H1 (cell line): ENCODE measurements around the gene EHHADH. TPM values are rescaled to one million over a fixed set of nuclear protein-coding genes. Genes with fewer than 3 reads are reported as not detected.
A peak's percentile ranks its signal among the peaks of the same experiment; 100 is the strongest.

ENCODE experiments used
- CTCF ChIA-PET: fragments of 300-600 bp; sonication (Branson Sonifier 250); formaldehyde crosslinking; loops from one replicate; lab custom pipeline; 2021; ENCODE audit not compliant: partially characterized antibody; lab: Charles Lee
- POLR2A ChIA-PET: fragments of 300-600 bp; sonication (Branson Sonifier 250); formaldehyde crosslinking; loops from one replicate; lab custom pipeline; 2021; ENCODE audit warnings: inconsistent platforms; ENCODE audit not compliant: partially characterized antibody; lab: Charles Lee
- DNase-seq, 2 experiments: peaks; one replicate each; pipeline versions ENCODE4 v3.0.0 to v3.0.0-alpha.2; 2010 to 2022; ENCODE audit warnings: low spot score in 2 of 2, low read depth in 1 of 2, mixed read lengths in 1 of 2
- FAIRE-seq: peaks from 2 replicates; lab custom pipeline; 2011; peaks lifted over from hg19 to GRCh38; lab: Jason Lieb, UNC
- H2AFZ ChIP-seq: 2 replicates; pipeline ENCODE4 v1.8.1; 2012; ENCODE audit warnings: low read length, inconsistent platforms
- H2AK5ac ChIP-seq: 2 replicates; pipeline ENCODE4 v1.6.1; 2013; ENCODE audit warnings: low read depth, low read length
- H2BK120ac ChIP-seq: replicated peaks from 2 replicates; pipeline ENCODE3; 2013; ENCODE audit warnings: low read depth, low read length, inconsistent platforms
- H2BK12ac ChIP-seq: 2 replicates; pipeline ENCODE4 v1.6.1; 2013; ENCODE audit warnings: low read depth, low read length
- H2BK15ac ChIP-seq: 2 replicates; pipeline ENCODE4 v1.6.1; 2013; ENCODE audit warnings: low read length
- H2BK20ac ChIP-seq: 2 replicates; pipeline ENCODE4 v1.6.1; 2013; ENCODE audit warnings: low read length
- H2BK5ac ChIP-seq: 2 replicates; pipeline ENCODE4 v1.6.1; 2013; ENCODE audit warnings: low read depth, low read length
- H3K14ac ChIP-seq: 2 replicates; pipeline ENCODE4 v1.6.1; 2013; ENCODE audit warnings: inconsistent platforms; ENCODE audit not compliant: insufficient read length
- H3K18ac ChIP-seq: 2 replicates; pipeline ENCODE4 v1.6.1; 2013; ENCODE audit warnings: low read length; ENCODE audit errors: extremely low read depth
- H3K23ac ChIP-seq: 2 replicates; pipeline ENCODE4 v1.6.1; 2013; ENCODE audit warnings: inconsistent platforms; ENCODE audit not compliant: insufficient read length
- H3K23me2 ChIP-seq: 2 replicates; pipeline ENCODE4 v1.6.1; 2013; ENCODE audit warnings: low read depth, low read length
- H3K27ac ChIP-seq: 2 replicates; pipeline ENCODE4 v1.6.1; 2011; ENCODE audit warnings: low read depth, low read length, inconsistent platforms
- H3K27me3 ChIP-seq, 4 experiments: replicated peaks in 1 of 4; 1 replicate in 1 of 4; 2 replicates in 3 of 4; pipeline versions ENCODE4 v1.6.1 to v1.8.1; 2011 to 2013; ENCODE audit warnings: low read length in 3 of 4, mild to moderate bottlenecking in 3 of 4, inconsistent platforms in 2 of 4, mixed read lengths in 2 of 4, moderate library complexity in 1 of 4; ENCODE audit not compliant: control insufficient read depth in 3 of 4, insufficient read depth in 3 of 4; ENCODE audit errors: extremely low read depth in 1 of 4
- H3K36me3 ChIP-seq, 4 experiments: 2 replicates each; pipeline versions ENCODE4 v1.6.1 to v1.8.1; 2011 to 2013; ENCODE audit warnings: mild to moderate bottlenecking in 4 of 4, low read length in 3 of 4, moderate library complexity in 2 of 4, control low read depth in 1 of 4, inconsistent platforms in 1 of 4; ENCODE audit not compliant: insufficient read depth in 4 of 4, control insufficient read depth in 2 of 4
- H3K4ac ChIP-seq: replicated peaks from 2 replicates; pipeline ENCODE3; 2013; ENCODE audit warnings: low read length, low read depth, mixed read lengths, inconsistent platforms; ENCODE audit not compliant: insufficient read length
- H3K4me1 ChIP-seq, 4 experiments: replicated peaks in 1 of 4; 1 replicate in 1 of 4; 2 replicates in 3 of 4; pipeline versions ENCODE4 v1.6.1 to v1.8.1; 2011 to 2013; ENCODE audit warnings: low read length in 3 of 4, inconsistent platforms in 2 of 4, mixed read lengths in 1 of 4; ENCODE audit not compliant: insufficient read depth in 4 of 4, control insufficient read depth in 3 of 4
- H3K4me2 ChIP-seq, 2 experiments: 2 replicates each; pipeline versions ENCODE4 v1.6.1 to v1.8.1; 2011 to 2013; ENCODE audit warnings: low read depth in 2 of 2, low read length in 2 of 2, control low read depth in 1 of 2, inconsistent platforms in 1 of 2, mild to moderate bottlenecking in 1 of 2; ENCODE audit not compliant: insufficient read depth in 1 of 2
- H3K4me3 ChIP-seq, 4 experiments: fragments of 200-600, 300-600 bp in 1 of 4; sonication (generic), shearing (Covaris generic), sonication (Bioruptor Twin) in 1 of 4; 2 replicates each; pipeline versions ENCODE4 v1.5.1 to v1.8.1; 2011 to 2016; ENCODE audit warnings: low read length in 4 of 4, low read depth in 3 of 4, control low read depth in 2 of 4, inconsistent platforms in 2 of 4, mild to moderate bottlenecking in 2 of 4, mixed read lengths in 1 of 4, moderate library complexity in 1 of 4; ENCODE audit not compliant: insufficient read depth in 2 of 4; ENCODE audit errors: extremely low read depth in 1 of 4
- H3K56ac ChIP-seq: replicated peaks from 2 replicates; pipeline ENCODE3; 2013; ENCODE audit warnings: low read depth, mild to moderate bottlenecking, mixed read lengths, low read length, inconsistent platforms; ENCODE audit not compliant: insufficient read length
- H3K79me1 ChIP-seq: 2 replicates; pipeline ENCODE4 v1.6.1; 2013; ENCODE audit warnings: low read depth, low read length, control low read depth
- H3K79me2 ChIP-seq, 2 experiments: 2 replicates each; pipeline versions ENCODE4 v1.6.1 to v1.8.1; 2012 to 2013; ENCODE audit warnings: low read length in 2 of 2, mild to moderate bottlenecking in 2 of 2, inconsistent platforms in 1 of 2; ENCODE audit not compliant: insufficient read depth in 2 of 2, control insufficient read depth in 1 of 2
- H3K9ac ChIP-seq, 4 experiments: replicated peaks in 1 of 4; 1 replicate in 1 of 4; 2 replicates in 3 of 4; pipeline versions ENCODE4 v1.6.1 to v1.8.1; 2011 to 2013; ENCODE audit warnings: low read depth in 3 of 4, low read length in 3 of 4, control low read depth in 2 of 4, mild to moderate bottlenecking in 2 of 4, moderate library complexity in 2 of 4, inconsistent platforms in 1 of 4; ENCODE audit errors: extremely low read depth in 1 of 4
- H3K9me3 ChIP-seq, 2 experiments: 2 replicates each; pipeline versions ENCODE4 v1.6.1 to v1.8.1; 2012 to 2013; ENCODE audit warnings: mild to moderate bottlenecking in 2 of 2, moderate library complexity in 2 of 2, control low read depth in 1 of 2, inconsistent platforms in 1 of 2, low read depth in 1 of 2, low read length in 1 of 2, mixed read lengths in 1 of 2; ENCODE audit not compliant: insufficient read depth in 2 of 2
- H4K20me1 ChIP-seq, 2 experiments: replicated peaks in 1 of 2; 2 replicates each; pipeline versions ENCODE3 to v1.8.1; 2011 to 2013; ENCODE audit warnings: inconsistent platforms in 2 of 2, low read length in 2 of 2, mild to moderate bottlenecking in 1 of 2; ENCODE audit not compliant: insufficient read depth in 2 of 2, control insufficient read depth in 1 of 2
- H4K5ac ChIP-seq: 2 replicates; pipeline ENCODE4 v1.6.1; 2013; ENCODE audit warnings: low read length, low read depth, mixed read lengths, inconsistent platforms; ENCODE audit not compliant: insufficient read length
- H4K8ac ChIP-seq: 2 replicates; pipeline ENCODE4 v1.8.0; 2013; ENCODE audit warnings: mild to moderate bottlenecking, moderate library complexity, low read length, inconsistent platforms; ENCODE audit not compliant: insufficient read depth; ENCODE audit errors: extremely low read depth
- H4K91ac ChIP-seq: replicated peaks from 2 replicates; pipeline ENCODE3; 2013; ENCODE audit warnings: low read length, mixed read lengths, inconsistent platforms; ENCODE audit not compliant: insufficient read length
- CEBPB ChIP-seq: IDR thresholded peaks from 2 replicates; pipeline ENCODE4 v1.6.1; 2012; ENCODE audit warnings: low read depth, low read length
- SP4 ChIP-seq: IDR thresholded peaks from 2 replicates; pipeline ENCODE4 v1.6.1; 2012; ENCODE audit warnings: low read length, inconsistent platforms
- WGBS, 2 experiments: shearing (Covaris generic) in 1 of 2; methylation state at CpG; one replicate each; pipeline versions ENCODE4 v1.1.6 to v1.1.7; 2013 to 2015; ENCODE audit warnings: low lambda C conversion rate in 2 of 2, mixed read lengths in 2 of 2, inconsistent platforms in 1 of 2, low coverage in 1 of 2, missing lambda C conversion rate in 1 of 2; ENCODE audit not compliant: insufficient replicate concordance in 2 of 2, insufficient coverage in 1 of 2, insufficient read length in 1 of 2; ENCODE audit errors: extremely low coverage in 1 of 2, missing lambda C conversion rate in 1 of 2; 5-methylcytosine and 5-hydroxymethylcytosine counted together
- polyA plus RNA-seq, 7 experiments: library from polyadenylated mRNA; depleted of rRNA in 3 of 7; stranded (reverse) in 5 of 7; unstranded in 2 of 7; fragments of >200 nt in 5 of 7; fragments of 200-250 nt in 2 of 7; gene quantifications; 1 replicate in 5 of 7; 2 replicates in 1 of 7; 4 replicates in 1 of 7; pipeline versions ENCODE4 v1.2.1 to v1.2.3, GENCODE V29; 2011 to 2013; ENCODE audit warnings: missing spikeins in 2 of 7, mixed read lengths in 2 of 7
- total RNA-seq: library from RNA; stranded (reverse); fragmentation: NEBNext Ultra II Directional; extraction: Animal tissue kit (Norgen Biotek cat#: 25700); gene quantifications from 2 replicates; pipeline ENCODE4 v1.2.1, GENCODE V29; 2021

The EHHADH gene
- total and polyA plus RNA-seq, 2 of the 8 experiments (the other 6 are each of a cell fraction or from before 2014, with no cell fraction given) = 1.4 to 3.5 TPM

GRCh38 chr3:185195652-185196051 is 58.2 kb downstream of the EHHADH start:
- Histone ChIP-seq H4K20me1 (no peaks in the 10 kb centered on the region), H3K79me2 (no peaks in the 10 kb centered on the region), H3K23me2 (no peaks in the 10 kb centered on the region), H3K9me3 (no peaks in the 10 kb centered on the region), H3K4me1 (no peaks in the 10 kb centered on the region), H3K14ac (no peak overlapping the region), H3K4me3 (no peak overlapping the region), H4K8ac (no peak overlapping the region), H2AFZ (no peak overlapping the region), H3K18ac (no peak overlapping the region), H3K23ac (no peak overlapping the region), H4K91ac (no peak overlapping the region), H3K4me2 (no peak overlapping the region), H2BK12ac (no peak overlapping the region), H4K5ac (no peak overlapping the region), H3K56ac (no peak overlapping the region), H3K27ac (no peak overlapping the region), H2BK120ac (no peak overlapping the region), H2BK20ac (no peak overlapping the region), H2AK5ac (no peak overlapping the region), H3K27me3 (no peaks in the 10 kb centered on the region), H3K4ac (no peak overlapping the region), H3K9ac (no peak overlapping the region), H3K36me3 (no peaks in the 10 kb centered on the region), H3K79me1 (no peaks in the 10 kb centered on the region), H2BK15ac (no peak overlapping the region), H2BK5ac (no peak overlapping the region)
- ChIA-PET CTCF (interaction anchor here (0.6 to 3.8 kb wide), 5 partner anchors 12 to 112 kb away, joined by 3 to 10 read pairs (median 4); no protein-coding TSS in a partner anchor), POLR2A (no interaction called here)
- DNase-seq (no peak), FAIRE-seq (no peak)
- TF ChIP-seq CEBPB (peak; percentile 81; the same call in 1 of the 2 replicates), SP4 (no peak)
- 92% methylated on average over 4 of the region's 4 CpGs; no CpG with 5 or more reads in 1 of the 2 experiments for WGBS, 2 experiments
